Measurements from ENCODE around the gene THOC6.

THOC6 gene

GRCh38 chr16:3010510-3010909 is 13.3 kb upstream of the THOC6 start:
- no peak for DNase-seq (ENCODE audit: low spot score)
- TF ChIP-seq CTCF (IDR thresholded peaks at IDR 0.05; ENCODE audit: extremely low read depth, missing control alignments), result no peak

- DNase-seq (ENCODE audit: low spot score), result no peak
Measured at GRCh38 chr16:3012246-3012645, 11.6 kb upstream of the THOC6 start.

GRCh38 chr16:3012828-3013420 is 10.9 kb upstream of the THOC6 start, which contains the start of gene CLDN9:
CLDN9 (plus strand) TSS chr16:3012923; CDS start chr16:3013363, 440 bp downstream.
- TF ChIP-seq CTCF (IDR thresholded peaks at IDR 0.05; ENCODE audit: extremely low read depth, missing control alignments), result no peak
- DNase-seq (ENCODE audit: low spot score), result no peak

More at GRCh38 chr16:3012246-3012645, 11.6 kb upstream of the THOC6 start:
- TF ChIP-seq CTCF (IDR thresholded peaks at IDR 0.05; ENCODE audit: extremely low read depth, missing control alignments), result no peak

- DNase-seq (ENCODE audit: low spot score), result no peak
Measured at GRCh38 chr16:3013491-3013951, 10.3 kb upstream of the THOC6 start.

DNA sequence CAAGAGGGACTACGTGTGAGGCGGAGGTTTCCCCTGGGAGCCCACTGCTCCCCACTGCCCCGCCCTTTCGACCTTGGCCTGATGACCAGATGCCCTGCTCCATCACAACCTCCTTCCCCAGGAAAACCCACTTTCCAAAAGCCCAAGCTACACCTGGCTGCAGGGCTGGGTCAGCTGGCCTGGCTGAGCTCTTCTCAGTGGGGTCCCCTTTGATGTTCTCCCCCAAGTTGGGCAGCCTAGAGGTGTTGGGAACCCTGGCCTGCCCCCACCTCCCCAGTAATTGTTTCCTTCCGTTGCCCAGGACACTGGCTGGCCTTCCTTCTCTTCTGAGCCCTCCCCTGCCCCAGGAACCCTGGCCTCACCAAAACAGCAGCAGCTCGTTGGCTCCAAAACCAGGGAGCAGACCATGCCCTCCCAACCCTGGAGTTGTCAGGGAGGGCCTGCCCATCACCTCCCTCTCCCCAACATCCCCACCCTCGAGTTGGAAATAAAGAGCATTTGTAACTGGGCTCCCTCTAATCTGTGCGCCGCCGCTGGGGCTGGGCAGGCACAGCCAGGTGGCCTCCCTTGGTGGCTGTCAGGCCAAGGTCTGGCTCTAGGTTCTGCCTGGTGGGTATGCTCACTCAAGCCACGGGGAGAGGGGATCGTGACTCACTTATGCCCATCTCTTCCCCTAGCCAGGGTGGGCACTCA is 9.7 kb upstream of the THOC6 start:
- no peak for DNase-seq (ENCODE audit: low spot score)
- TF ChIP-seq CTCF (IDR thresholded peaks at IDR 0.05; ENCODE audit: extremely low read depth, missing control alignments), result no peak

More at GRCh38 chr16:3013491-3013951, 10.3 kb upstream of the THOC6 start:
- no peak for TF ChIP-seq CTCF (IDR thresholded peaks at IDR 0.05; ENCODE audit: extremely low read depth, missing control alignments)

GRCh38 chr16:3014971-3015370 is 8.9 kb upstream of the THOC6 start:
- no peak for DNase-seq (ENCODE audit: low spot score)
- TF ChIP-seq CTCF (IDR thresholded peaks at IDR 0.05; ENCODE audit: extremely low read depth, missing control alignments), result no peak

DNA sequence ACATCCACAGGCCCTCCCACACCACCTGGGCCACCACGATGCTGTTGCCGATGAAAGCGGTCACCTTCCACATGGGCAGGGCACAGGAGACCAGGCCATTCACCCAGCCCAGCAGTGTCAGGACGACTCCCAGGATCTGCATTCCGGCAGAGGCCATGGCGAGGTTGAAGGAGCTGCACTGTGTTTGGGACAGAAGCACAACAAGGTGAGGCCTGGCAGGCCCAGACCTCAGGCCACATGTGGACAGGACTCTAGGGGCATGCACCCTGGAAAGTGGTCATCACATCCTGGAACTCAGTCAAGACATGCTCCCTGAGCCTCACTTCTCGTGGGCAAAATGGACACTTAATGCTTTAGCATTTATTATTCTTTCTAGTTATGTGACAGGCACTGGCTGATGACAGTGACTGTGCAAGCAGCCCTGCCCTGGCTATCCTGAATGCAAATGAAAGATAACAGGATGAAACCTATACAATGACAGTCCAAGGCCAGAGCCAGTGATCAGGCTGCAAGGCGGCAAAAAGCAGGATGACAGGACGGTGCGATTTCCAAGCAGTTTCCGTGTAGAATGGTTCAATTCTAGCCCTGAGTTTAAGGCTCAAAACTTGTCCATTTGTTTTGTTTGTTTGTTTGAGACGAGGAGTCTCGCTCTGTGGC is 7.8 kb upstream of the THOC6 start:
- DNase-seq (ENCODE audit: low spot score), result no peak
- TF ChIP-seq CTCF (IDR thresholded peaks at IDR 0.05; ENCODE audit: extremely low read depth, missing control alignments), result no peak

Data from GM20000 (cell line).